Measurements from ENCODE around the gene TLE4.

DNA sequence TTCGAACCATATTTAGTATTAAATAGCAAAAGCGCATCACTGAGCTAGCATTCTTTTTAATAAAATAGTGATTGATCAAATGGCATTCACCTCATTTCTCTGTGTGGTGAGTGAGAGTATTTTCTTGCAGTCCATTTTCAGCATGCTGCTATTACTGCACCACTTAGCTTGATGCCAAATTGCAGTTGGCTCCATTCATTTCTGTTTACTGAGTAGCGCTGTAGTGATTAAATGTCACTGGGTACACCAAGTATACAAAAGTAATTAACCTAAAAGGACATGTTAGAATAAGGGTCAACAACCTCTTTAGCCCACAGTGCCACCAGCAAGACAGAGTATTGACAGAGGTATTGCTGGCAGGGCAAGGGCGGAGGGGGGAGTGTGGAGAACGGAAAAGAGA, 122.0 kb downstream of the TLE4 start:
- TF ChIP-seq, protein P1, sequence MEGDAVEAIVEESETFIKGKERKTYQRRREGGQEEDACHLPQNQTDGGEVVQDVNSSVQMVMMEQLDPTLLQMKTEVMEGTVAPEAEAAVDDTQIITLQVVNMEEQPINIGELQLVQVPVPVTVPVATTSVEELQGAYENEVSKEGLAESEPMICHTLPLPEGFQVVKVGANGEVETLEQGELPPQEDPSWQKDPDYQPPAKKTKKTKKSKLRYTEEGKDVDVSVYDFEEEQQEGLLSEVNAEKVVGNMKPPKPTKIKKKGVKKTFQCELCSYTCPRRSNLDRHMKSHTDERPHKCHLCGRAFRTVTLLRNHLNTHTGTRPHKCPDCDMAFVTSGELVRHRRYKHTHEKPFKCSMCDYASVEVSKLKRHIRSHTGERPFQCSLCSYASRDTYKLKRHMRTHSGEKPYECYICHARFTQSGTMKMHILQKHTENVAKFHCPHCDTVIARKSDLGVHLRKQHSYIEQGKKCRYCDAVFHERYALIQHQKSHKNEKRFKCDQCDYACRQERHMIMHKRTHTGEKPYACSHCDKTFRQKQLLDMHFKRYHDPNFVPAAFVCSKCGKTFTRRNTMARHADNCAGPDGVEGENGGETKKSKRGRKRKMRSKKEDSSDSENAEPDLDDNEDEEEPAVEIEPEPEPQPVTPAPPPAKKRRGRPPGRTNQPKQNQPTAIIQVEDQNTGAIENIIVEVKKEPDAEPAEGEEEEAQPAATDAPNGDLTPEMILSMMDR (IDR thresholded peaks at IDR 0.05): no peak
- TF ChIP-seq POLR2AphosphoS5 (IDR thresholded peaks at IDR 0.05): no peak
